IMR-90 (cell line): ENCODE results near the gene HECTD1. TPM values are rescaled to one million over a fixed set of nuclear protein-coding genes. Genes with fewer than 3 reads are reported as not detected.

ENCODE experiments used
- ATAC-seq: fragments of 200-7000 bp; cut with Tn5 transposase; 2 replicates; pipeline ENCODE4 v1.9.1; 2020; ENCODE audit warnings: low read depth, mild to moderate bottlenecking, moderate library complexity
- BruUV-seq: library from RNA; stranded (reverse); fragments of 400-500 nt; replicated peaks from 2 replicates; lab custom pipeline; 2021; lab: Mats Ljungman, UMichigan
- CTCF ChIA-PET: fragments of 300-600 bp; formaldehyde crosslinking; extraction: SDS; loops from one replicate; lab custom pipeline; 2021; ENCODE audit warnings: antibody characterized with exemption; lab: Yijun Ruan, JAX
- POLR2A ChIA-PET: fragments of 300-600 bp; sonication (Branson Sonifier 250); formaldehyde crosslinking; loops from one replicate; lab custom pipeline; 2022; ENCODE audit warnings: antibody characterized with exemption; ENCODE audit not compliant: unreplicated experiment; lab: Charles Lee
- DNase-seq: peaks from one replicate; pipeline ENCODE4 v3.0.0; 2013
- H2AFZ ChIP-seq: replicated peaks from 2 replicates; pipeline ENCODE3; 2013; ENCODE audit warnings: low read length, mild to moderate bottlenecking; ENCODE audit not compliant: poor library complexity
- H2AK5ac ChIP-seq: 2 replicates; pipeline ENCODE4 v1.6.1; 2013; ENCODE audit warnings: low read depth, low read length, inconsistent platforms
- H2AK9ac ChIP-seq: replicated peaks from 2 replicates; pipeline ENCODE3; 2013; ENCODE audit warnings: mild to moderate bottlenecking, low read depth, low read length, moderate library complexity; ENCODE audit not compliant: poor library complexity
- H2BK120ac ChIP-seq: 2 replicates; pipeline ENCODE4 v1.6.1; 2013; ENCODE audit warnings: low read depth, low read length, inconsistent platforms
- H2BK15ac ChIP-seq: 3 replicates; pipeline ENCODE4 v1.6.1; 2013; ENCODE audit warnings: low read depth, low read length, inconsistent platforms
- H2BK20ac ChIP-seq: 2 replicates; pipeline ENCODE4 v1.6.1; 2013; ENCODE audit warnings: low read depth, mild to moderate bottlenecking, inconsistent platforms, low read length, moderate library complexity
- H2BK5ac ChIP-seq: 2 replicates; pipeline ENCODE4 v1.6.1; 2013; ENCODE audit warnings: mild to moderate bottlenecking, low read depth, low read length, inconsistent platforms; ENCODE audit not compliant: poor library complexity, severe bottlenecking
- H3K14ac ChIP-seq: replicated peaks from 2 replicates; pipeline ENCODE4 v1.6.1; 2013; ENCODE audit warnings: low read depth, low read length, inconsistent platforms
- H3K18ac ChIP-seq: 2 replicates; pipeline ENCODE4 v1.6.1; 2013; ENCODE audit warnings: low read depth, low read length, control low read depth
- H3K23ac ChIP-seq: 2 replicates; pipeline ENCODE4 v1.6.1; 2013; ENCODE audit warnings: low read depth, low read length, inconsistent platforms
- H3K27ac ChIP-seq: 2 replicates; pipeline ENCODE4 v1.5.1; 2013; ENCODE audit warnings: mild to moderate bottlenecking, control low read depth, low read length; ENCODE audit not compliant: insufficient read depth
- H3K27me3 ChIP-seq: 2 replicates; pipeline ENCODE4 v1.6.1; 2013; ENCODE audit warnings: low read length; ENCODE audit not compliant: control insufficient read depth, insufficient read depth
- H3K36me3 ChIP-seq: 2 replicates; pipeline ENCODE4 v1.6.1; 2013; ENCODE audit warnings: low read length, mixed read lengths; ENCODE audit not compliant: control insufficient read depth, insufficient read depth
- H3K4ac ChIP-seq: 2 replicates; pipeline ENCODE4 v1.6.1; 2013; ENCODE audit warnings: low read depth, low read length, inconsistent platforms
- H3K4me1 ChIP-seq: 2 replicates; pipeline ENCODE4 v1.6.1; 2013; ENCODE audit warnings: low read length, mixed read lengths; ENCODE audit not compliant: control insufficient read depth, insufficient read depth
- H3K4me2 ChIP-seq: 2 replicates; pipeline ENCODE4 v1.6.1; 2013; ENCODE audit warnings: low read depth, mild to moderate bottlenecking, control low read depth, low read length, moderate library complexity
- H3K4me3 ChIP-seq: 2 replicates; pipeline ENCODE4 v1.5.1; 2013; ENCODE audit warnings: low read depth, mild to moderate bottlenecking, control low read depth, low read length, moderate library complexity; ENCODE audit not compliant: insufficient read depth
- H3K56ac ChIP-seq: 2 replicates; pipeline ENCODE4 v1.6.1; 2013; ENCODE audit warnings: low read length, inconsistent platforms; ENCODE audit not compliant: insufficient read depth; ENCODE audit errors: extremely low read depth
- H3K79me1 ChIP-seq, 2 experiments: 2 replicates each; pipeline ENCODE4 v1.6.1; 2013; ENCODE audit warnings: low read length in 2 of 2, inconsistent platforms in 1 of 2, low read depth in 1 of 2
- H3K9ac ChIP-seq: 2 replicates; pipeline ENCODE4 v1.6.1; 2013; ENCODE audit warnings: low read depth, low read length, control low read depth
- H3K9me1 ChIP-seq: 2 replicates; pipeline ENCODE4 v1.6.1; 2013; ENCODE audit warnings: low read length, inconsistent platforms; ENCODE audit not compliant: insufficient read depth
- H3K9me3 ChIP-seq: 2 replicates; pipeline ENCODE4 v1.6.1; 2013; ENCODE audit warnings: low read length; ENCODE audit not compliant: control insufficient read depth, insufficient read depth
- H4K20me1 ChIP-seq: 2 replicates; pipeline ENCODE4 v1.6.1; 2013; ENCODE audit warnings: low read length, inconsistent platforms; ENCODE audit not compliant: insufficient read depth
- H4K5ac ChIP-seq: 2 replicates; pipeline ENCODE4 v1.6.1; 2013; ENCODE audit warnings: mild to moderate bottlenecking, low read depth, low read length, control low read depth
- H4K8ac ChIP-seq, 2 experiments: 2 replicates each; pipeline ENCODE4 v1.6.1; 2013; ENCODE audit warnings: low read depth in 2 of 2, low read length in 2 of 2, control low read depth in 1 of 2, inconsistent platforms in 1 of 2
- H4K91ac ChIP-seq: 2 replicates; pipeline ENCODE4 v1.6.1; 2013; ENCODE audit warnings: low read depth, low read length, inconsistent platforms; ENCODE audit not compliant: insufficient read depth
- BHLHE40 ChIP-seq: fragments of 150-350 bp; IDR thresholded peaks from 2 replicates; pipeline ENCODE4 v1.6.1; 2016; ENCODE audit warnings: mild to moderate bottlenecking, low read depth, low read length
- ELK1 ChIP-seq: fragments of 150-350 bp; IDR thresholded peaks from 2 replicates; pipeline ENCODE4 v1.6.1; 2016; ENCODE audit warnings: low read depth, mild to moderate bottlenecking, low read length, moderate library complexity, borderline replicate concordance
- FOS ChIP-seq: fragments of 150-350 bp; IDR thresholded peaks from 2 replicates; pipeline ENCODE4 v1.6.1; 2016; ENCODE audit warnings: low read depth, low read length
- MAFK ChIP-seq: IDR thresholded peaks from 2 replicates; pipeline ENCODE4 v1.6.1; 2012; ENCODE audit warnings: low read depth, low read length, improper control_type of control experiment
- MAZ ChIP-seq: IDR thresholded peaks from 2 replicates; pipeline ENCODE4 v1.6.1; 2012; ENCODE audit warnings: low read depth, mild to moderate bottlenecking, low read length, improper control_type of control experiment, moderate library complexity, borderline replicate concordance
- MXI1 ChIP-seq: IDR thresholded peaks from 2 replicates; pipeline ENCODE4 v1.6.1; 2012; ENCODE audit warnings: low read depth, mild to moderate bottlenecking, low read length, moderate library complexity, borderline replicate concordance
- POLR2A ChIP-seq: IDR thresholded peaks from 2 replicates; pipeline ENCODE4 v1.6.1; 2012; ENCODE audit warnings: mild to moderate bottlenecking, low read depth, low read length
- RCOR1 ChIP-seq: IDR thresholded peaks from 2 replicates; pipeline ENCODE4 v1.6.1; 2012; ENCODE audit warnings: mild to moderate bottlenecking, low read length, improper control_type of control experiment; ENCODE audit not compliant: insufficient replicate concordance
- SMC3 ChIP-seq: fragments of 150-350 bp; IDR thresholded peaks from 2 replicates; pipeline ENCODE4 v1.6.1; 2016; ENCODE audit warnings: low read depth, mild to moderate bottlenecking, antibody characterized with exemption, low read length, moderate library complexity
- USF2 ChIP-seq: fragments of 150-350 bp; IDR thresholded peaks from 2 replicates; pipeline ENCODE4 v1.6.1; 2017; ENCODE audit warnings: mild to moderate bottlenecking, antibody characterized with exemption, low read length, low read depth
- dilution Hi-C: fragments of 300-500 bp; cut with HindIII; formaldehyde crosslinking; loops from one replicate; pipeline ENCODE4 v1.14.3; 2018; ENCODE audit warnings: low sequenced_read_pairs; ENCODE audit not compliant: unreplicated experiment
- in situ Hi-C: fragments of 300-500 bp; cut with MboI; formaldehyde crosslinking; loops from 3 replicates; pipeline ENCODE4 v1.14.3; 2019; ENCODE audit warnings: low sequenced_read_pairs, inconsistent platforms, mixed read lengths
- intact Hi-C: fragments of 100-400 bp; cut with micrococcal nuclease; formaldehyde crosslinking; loops from 2 replicates; pipeline ENCODE4 v1.10.0; 2022
- polyA plus RNA-seq, 3 experiments: library from polyadenylated mRNA; depleted of rRNA; stranded (reverse); fragments of >200 nt; gene quantifications; 2 replicates each; pipeline ENCODE4 v1.2.3, GENCODE V29; 2012; ENCODE audit warnings: low replicate concordance in 1 of 3
- total RNA-seq: library from RNA; depleted of rRNA; stranded (reverse); fragments of >200 nt; gene quantifications from 2 replicates; pipeline ENCODE4 v1.2.3, GENCODE V29; 2012

Gene HECTD1
- total and polyA plus RNA-seq, 2 of the 4 experiments (the other 2 are of a cell fraction) = 48.5 to 228 TPM

GRCh38 chr14:31229638-31230572 is 22.3 kb upstream of the HECTD1 start (continued):
- no peak for TF ChIP-seq ELK1

GRCh38 chr14:31229009-31229408 is 21.4 kb upstream of the HECTD1 start:
- DNase-seq (no peak), ATAC-seq (no peak)
- H4K8ac ChIP-seq = no peak overlapping the region
- ChIA-PET POLR2A (no interaction called here), CTCF (interaction anchor here (0.6 kb wide), 1 partner anchor 97 kb away, joined by 3 read pairs; no protein-coding TSS in a partner anchor)
- H3K27ac ChIP-seq = no peak overlapping the region
- H3K9me1 ChIP-seq = no peaks in the 10 kb centered on the region; the same call in 1 of the 2 replicates
- intact Hi-C loops (no loop called here), dilution Hi-C loops (no loop called here), in situ Hi-C loops (no loop called here)
- H3K4ac ChIP-seq = no peak overlapping the region
- no peak overlapping the region for H2BK5ac ChIP-seq
- no peak overlapping the region for H3K56ac ChIP-seq
- H3K9ac ChIP-seq = no peak overlapping the region
- no peaks in the 10 kb centered on the region for H3K36me3 ChIP-seq
- no peaks in the 10 kb centered on the region for H3K27me3 ChIP-seq
- no peaks in the 10 kb centered on the region for H3K4me1 ChIP-seq
- H2AFZ ChIP-seq = no peak overlapping the region
- H2BK120ac ChIP-seq = no peak overlapping the region
- H3K23ac ChIP-seq = no peak overlapping the region
- no TSS peak for BruUV-seq
- no peak overlapping the region for H3K4me2 ChIP-seq
- no peak overlapping the region for H3K4me3 ChIP-seq
- H2BK20ac ChIP-seq = no peak overlapping the region
- no peaks in the 10 kb centered on the region for H3K79me1 ChIP-seq
- H3K18ac ChIP-seq = no peak overlapping the region
- no peaks in the 10 kb centered on the region for H3K9me3 ChIP-seq
- no peaks in the 10 kb centered on the region for H4K20me1 ChIP-seq
- H2AK9ac ChIP-seq = no peak overlapping the region
- H2AK5ac ChIP-seq = no peak overlapping the region
- no peak overlapping the region for H4K91ac ChIP-seq
- H2BK15ac ChIP-seq = no peak overlapping the region
- no peak overlapping the region for H4K5ac ChIP-seq
- H3K14ac ChIP-seq = no peak overlapping the region
- TF ChIP-seq MXI1 (no peak), ELK1 (no peak), MAZ (no peak), MAFK (no peak), POLR2A (no peak), RCOR1 (no peak), FOS (no peak), BHLHE40 (no peak), USF2 (no peak), SMC3 (no peak)
